Measurements from ENCODE around the gene CNTNAP5. TPM values are rescaled to one million over a fixed set of nuclear protein-coding genes. Genes with fewer than 3 reads are reported as not detected.

CNTNAP5 gene
- total and polyA plus RNA-seq, 9 of the 15 experiments (the other 6 are each of a cell fraction or from before 2014, with no cell fraction given): not detected

DNA sequence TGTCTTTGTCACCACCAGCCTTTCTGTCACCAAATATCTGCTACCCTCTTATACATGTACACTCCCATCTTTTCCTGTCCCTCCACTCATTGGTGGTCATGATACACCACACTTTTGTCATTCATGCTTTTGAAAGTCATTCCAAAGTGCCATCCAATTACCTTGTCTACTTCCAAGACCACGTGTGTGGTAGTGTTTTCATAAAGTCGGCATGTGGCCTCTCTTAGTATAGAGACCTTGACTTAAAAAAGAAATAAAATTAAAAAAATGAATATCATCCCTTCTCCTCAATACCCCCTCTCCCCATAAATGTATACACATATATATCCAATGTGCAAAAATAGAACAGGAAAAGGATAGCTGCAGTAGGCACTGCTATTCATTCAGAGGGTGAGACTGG, 271.4 kb downstream of the CNTNAP5 start (continued):
- TF ChIP-seq, protein P1, sequence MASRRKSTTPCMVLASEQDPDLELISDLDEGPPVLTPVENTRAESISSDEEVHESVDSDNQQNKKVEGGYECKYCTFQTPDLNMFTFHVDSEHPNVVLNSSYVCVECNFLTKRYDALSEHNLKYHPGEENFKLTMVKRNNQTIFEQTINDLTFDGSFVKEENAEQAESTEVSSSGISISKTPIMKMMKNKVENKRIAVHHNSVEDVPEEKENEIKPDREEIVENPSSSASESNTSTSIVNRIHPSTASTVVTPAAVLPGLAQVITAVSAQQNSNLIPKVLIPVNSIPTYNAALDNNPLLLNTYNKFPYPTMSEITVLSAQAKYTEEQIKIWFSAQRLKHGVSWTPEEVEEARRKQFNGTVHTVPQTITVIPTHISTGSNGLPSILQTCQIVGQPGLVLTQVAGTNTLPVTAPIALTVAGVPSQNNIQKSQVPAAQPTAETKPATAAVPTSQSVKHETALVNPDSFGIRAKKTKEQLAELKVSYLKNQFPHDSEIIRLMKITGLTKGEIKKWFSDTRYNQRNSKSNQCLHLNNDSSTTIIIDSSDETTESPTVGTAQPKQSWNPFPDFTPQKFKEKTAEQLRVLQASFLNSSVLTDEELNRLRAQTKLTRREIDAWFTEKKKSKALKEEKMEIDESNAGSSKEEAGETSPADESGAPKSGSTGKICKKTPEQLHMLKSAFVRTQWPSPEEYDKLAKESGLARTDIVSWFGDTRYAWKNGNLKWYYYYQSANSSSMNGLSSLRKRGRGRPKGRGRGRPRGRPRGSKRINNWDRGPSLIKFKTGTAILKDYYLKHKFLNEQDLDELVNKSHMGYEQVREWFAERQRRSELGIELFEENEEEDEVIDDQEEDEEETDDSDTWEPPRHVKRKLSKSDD (conservative IDR thresholded peaks at IDR 0.05; ENCODE audit: low read length): no peak
- TF ChIP-seq NCOR1 (IDR thresholded peaks at IDR 0.05) (no peak), ZNF384 (IDR thresholded peaks at IDR 0.05; ENCODE audit: low read depth, low read length) (no peak), SMARCA4 (IDR thresholded peaks at IDR 0.05) (no peak)

DNA sequence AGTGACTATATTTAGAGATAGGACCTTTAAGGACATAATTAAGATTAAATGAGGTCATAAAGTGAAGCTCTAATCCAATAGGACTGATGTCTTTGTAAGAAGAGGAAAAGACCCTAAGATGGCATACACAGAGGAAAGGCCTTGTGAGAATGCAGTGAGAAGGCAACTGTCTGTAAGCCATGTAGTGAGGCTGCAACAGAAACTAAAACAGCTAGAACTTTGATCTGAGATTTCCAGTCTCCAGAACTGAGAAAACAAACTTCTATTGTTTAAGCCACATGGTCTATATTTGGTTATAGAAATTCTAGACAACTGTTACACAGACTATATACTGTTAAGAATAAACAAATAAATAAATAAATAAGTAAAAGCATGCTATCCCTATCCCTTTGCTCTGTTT, 276.8 kb downstream of the CNTNAP5 start:
- Histone ChIP-seq H3K4me3 (no peak overlapping the region), H3K9ac (ENCODE audit: insufficient read depth in 1 of 2, low read depth in 2 of 2, low read length in 2 of 2) (no peak overlapping the region), H3K9me1 (ENCODE audit: control insufficient read depth, insufficient read depth, low read length) (no peaks in the 10 kb centered on the region), H2AFZ (ENCODE audit: low read depth, low read length) (no peak overlapping the region), H3K36me3 (ENCODE audit: control insufficient read depth, insufficient read depth, low read length) (no peaks in the 10 kb centered on the region), H3K4me1 (replicated peaks in 1 of 2; ENCODE audit: control insufficient read depth in 2 of 2, insufficient read depth in 2 of 2, low read length in 2 of 2) (no peaks in the 10 kb centered on the region), H3K79me2 (ENCODE audit: control insufficient read depth, insufficient read depth, low read length) (no peaks in the 10 kb centered on the region), H3K27ac (ENCODE audit: extremely low read depth, low read depth, low read length) (no peak overlapping the region), H3K27me3 (ENCODE audit: control insufficient read depth in 2 of 2, insufficient read depth in 2 of 2, low read length in 2 of 2) (no peaks in the 10 kb centered on the region), H4K20me1 (replicated peaks; ENCODE audit: control insufficient read depth, insufficient read depth, low read length) (no peaks in the 10 kb centered on the region), H3K4me2 (ENCODE audit: insufficient read depth, low read length) (no peak overlapping the region), H3K9me3 (replicated peaks; ENCODE audit: control insufficient read depth, insufficient read depth, low read depth, low read length) (peaks cover 1% of the 10 kb centered on the region; the same call in 1 of the 2 replicates)
- intact Hi-C loops (cut with micrococcal nuclease) (no loop called here), in situ Hi-C loops (cut with MboI) (no loop called here)
- no peak for ATAC-seq
- no peak for DNase-seq (ENCODE audit: extremely low read depth in 1 of 4, low spot score in 3 of 4)
- TF ChIP-seq ZNF143 (CRISPR knock-in tag; IDR thresholded peaks at IDR 0.05) (no peak), ETV1 (tag; conservative IDR thresholded peaks at IDR 0.05; ENCODE audit: low read depth) (no peak), PHB (CRISPR knock-in tag; IDR thresholded peaks at IDR 0.05) (no peak), ZNF41 (CRISPR knock-in tag; conservative IDR thresholded peaks at IDR 0.05) (no peak)
- POLR2A ChIA-PET: no interaction called here
- CTCF ChIA-PET (ENCODE audit: low intra/inter-chr PET ratio): no interaction called here
- BruUV-seq (replicated peaks): no TSS peak
- FAIRE-seq: no peak

All from K562 (cell line).